Panc1 (cell line): ENCODE results near the gene PRODH.

Source experiments
- POLR2AphosphoS5 ChIP-seq: IDR thresholded peaks from 2 replicates; pipeline ENCODE4 v1.6.1; 2012; ENCODE audit warnings: mild to moderate bottlenecking, low read depth, low read length, moderate library complexity
- TF ChIP-seq, protein P1 (sequence below): fragments of 450-650 bp; IDR thresholded peaks from 2 replicates; pipeline ENCODE4 v1.5.1; 2017; ENCODE audit warnings: mild to moderate bottlenecking

DNA sequence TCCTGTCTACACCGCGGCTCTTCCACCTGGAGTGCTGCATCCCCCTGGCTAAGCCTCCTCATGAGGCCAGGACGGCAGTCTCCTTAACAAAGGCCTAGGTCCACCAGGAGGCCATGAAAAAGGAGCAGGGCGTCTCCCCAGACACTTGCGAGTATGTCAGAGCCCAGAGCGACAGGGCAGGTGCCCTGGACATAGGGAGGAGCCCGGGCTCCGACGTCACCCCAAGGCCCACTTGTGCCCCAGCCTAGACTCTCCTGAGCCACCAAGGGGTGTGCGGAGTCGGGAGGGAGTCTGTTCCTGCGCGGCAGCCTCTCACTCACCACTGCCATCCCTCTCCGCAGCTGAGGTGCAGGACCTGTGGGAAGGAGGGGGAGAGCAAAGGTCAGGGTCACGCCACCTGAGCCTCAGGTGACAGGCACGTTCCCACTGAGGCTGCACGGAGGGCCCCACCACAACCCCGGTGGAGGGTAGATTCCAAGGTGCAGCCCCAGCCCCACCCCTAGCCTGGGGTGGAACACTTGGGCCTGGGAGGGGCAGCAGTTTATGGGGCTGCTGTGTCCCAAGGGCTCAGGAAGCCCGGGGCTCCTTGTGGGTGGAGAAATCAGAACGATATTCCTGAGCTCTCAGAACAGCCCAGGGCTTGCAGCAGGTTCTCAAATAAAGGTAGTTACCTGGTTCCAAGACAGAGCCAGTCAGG lies 10.6 kb downstream of the PRODH start:
- TF ChIP-seq, protein P1, sequence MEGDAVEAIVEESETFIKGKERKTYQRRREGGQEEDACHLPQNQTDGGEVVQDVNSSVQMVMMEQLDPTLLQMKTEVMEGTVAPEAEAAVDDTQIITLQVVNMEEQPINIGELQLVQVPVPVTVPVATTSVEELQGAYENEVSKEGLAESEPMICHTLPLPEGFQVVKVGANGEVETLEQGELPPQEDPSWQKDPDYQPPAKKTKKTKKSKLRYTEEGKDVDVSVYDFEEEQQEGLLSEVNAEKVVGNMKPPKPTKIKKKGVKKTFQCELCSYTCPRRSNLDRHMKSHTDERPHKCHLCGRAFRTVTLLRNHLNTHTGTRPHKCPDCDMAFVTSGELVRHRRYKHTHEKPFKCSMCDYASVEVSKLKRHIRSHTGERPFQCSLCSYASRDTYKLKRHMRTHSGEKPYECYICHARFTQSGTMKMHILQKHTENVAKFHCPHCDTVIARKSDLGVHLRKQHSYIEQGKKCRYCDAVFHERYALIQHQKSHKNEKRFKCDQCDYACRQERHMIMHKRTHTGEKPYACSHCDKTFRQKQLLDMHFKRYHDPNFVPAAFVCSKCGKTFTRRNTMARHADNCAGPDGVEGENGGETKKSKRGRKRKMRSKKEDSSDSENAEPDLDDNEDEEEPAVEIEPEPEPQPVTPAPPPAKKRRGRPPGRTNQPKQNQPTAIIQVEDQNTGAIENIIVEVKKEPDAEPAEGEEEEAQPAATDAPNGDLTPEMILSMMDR, result no peak
- TF ChIP-seq POLR2AphosphoS5, result no peak
